ENCODE data around the gene TP53AIP1.

The TP53AIP1 gene

DNA sequence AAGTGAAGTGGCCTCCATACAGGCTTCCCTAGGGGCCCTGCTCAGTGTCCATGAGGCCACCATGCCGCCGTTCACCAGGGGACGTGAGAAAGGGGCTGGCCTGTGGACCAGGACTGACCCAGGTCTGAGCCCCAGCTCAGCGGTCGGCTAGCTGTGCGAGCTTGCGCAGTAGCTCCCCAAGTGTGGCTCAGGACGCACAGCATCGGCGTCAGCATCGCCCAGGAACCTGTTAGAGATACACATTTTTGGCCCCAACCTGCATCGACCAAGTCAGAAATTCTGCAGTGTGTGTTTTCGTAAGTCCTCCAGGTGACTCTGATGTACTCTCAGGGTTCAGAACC lies 429 bp downstream of the TP53AIP1 start:
- no peak for DNase-seq

DNA sequence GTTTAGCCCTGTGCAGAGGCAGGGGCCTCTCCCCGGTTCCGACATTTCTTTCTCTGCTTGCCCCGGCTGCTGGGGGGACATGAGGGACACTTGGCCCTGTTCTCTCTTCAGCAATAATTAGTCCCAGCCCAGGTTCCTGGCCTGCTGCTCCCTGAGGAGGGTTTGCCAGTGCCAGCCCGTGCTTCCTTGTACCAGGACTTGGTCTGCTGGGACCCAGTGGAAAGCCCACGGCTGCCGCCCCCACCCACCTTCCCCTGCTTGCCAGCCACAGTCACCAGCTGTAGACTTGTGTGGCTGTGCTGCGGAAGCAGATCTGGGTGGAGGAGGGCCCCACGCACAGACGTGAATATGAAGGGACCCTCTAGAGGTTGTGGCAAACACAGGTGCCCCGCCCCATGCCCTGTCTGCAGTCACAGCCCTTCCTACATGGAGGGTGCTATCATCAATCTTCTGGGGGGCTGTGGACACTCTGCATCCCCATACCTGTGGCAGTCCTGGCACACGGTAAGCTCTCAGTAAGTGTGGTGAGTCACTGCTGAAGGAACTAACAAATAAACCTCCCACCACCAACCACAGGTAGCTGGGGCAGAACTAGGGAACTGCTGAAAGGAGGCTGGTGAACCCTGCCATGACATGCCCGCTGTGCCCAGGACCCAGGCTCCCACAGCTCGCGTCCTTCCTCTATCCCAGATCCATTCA lies 949 bp downstream of the TP53AIP1 start:
- no peak for DNase-seq

DNA sequence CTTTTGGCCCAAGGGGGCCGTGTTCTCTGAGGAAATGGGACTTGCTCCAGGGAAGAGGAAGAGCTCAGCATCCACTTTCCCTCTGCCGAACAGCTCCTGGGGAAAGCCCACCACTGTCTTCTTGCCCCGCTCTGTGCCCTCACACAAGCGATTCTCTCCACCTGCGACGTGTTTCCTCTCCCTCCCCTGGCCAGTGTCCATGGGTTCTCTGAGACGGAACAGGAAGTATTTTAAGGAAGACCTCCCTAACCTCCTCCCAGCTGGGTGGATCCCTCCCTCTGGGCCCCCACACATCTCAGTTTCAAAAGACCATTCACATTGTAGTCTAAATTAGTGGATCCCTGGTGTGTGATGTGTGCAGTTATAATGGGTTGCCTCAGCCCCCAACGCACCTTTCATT lies 1.6 kb downstream of the TP53AIP1 start:
- no peak for DNase-seq

DNA sequence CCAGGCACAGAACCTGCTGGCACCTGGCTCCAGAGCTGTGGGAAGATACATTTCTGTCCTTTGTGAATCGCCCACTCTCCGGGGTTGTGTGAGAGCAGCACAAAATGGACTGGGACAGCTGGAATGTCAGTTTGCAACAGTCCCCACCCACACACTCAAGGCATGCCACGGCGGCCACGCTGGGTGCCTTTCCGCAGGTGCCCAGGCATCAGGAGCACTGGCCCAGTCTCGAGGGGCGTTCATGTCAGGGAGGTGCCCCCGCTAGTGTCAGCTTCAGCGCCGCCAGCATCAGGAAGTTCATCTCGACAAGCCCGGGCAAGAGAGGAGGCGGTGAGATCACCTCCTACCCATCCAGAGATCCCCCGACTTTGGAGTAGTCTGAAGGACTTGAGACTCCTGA lies 2.1 kb downstream of the TP53AIP1 start:
- no peak for DNase-seq

DNA sequence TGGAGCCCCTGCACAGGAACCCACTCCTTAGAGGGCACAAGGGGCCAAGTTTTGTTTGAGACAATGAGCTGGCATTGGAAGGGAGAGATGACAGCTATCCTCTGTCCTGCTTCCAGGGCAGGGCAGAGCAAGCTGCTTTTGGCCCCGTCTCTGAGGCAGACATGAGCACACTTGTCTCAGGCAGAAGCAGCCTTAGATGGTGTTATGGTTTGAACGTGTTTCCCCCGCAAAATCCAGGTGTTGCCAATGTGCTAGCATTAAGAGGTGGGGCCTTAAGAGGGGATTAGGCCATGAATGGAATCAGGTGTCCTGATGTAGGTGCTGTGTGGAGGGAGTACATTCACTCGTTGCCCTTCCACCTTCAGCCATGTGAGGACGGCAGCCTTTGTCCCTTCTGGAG lies 2.5 kb downstream of the TP53AIP1 start:
- DNase-seq: no peak

DNA sequence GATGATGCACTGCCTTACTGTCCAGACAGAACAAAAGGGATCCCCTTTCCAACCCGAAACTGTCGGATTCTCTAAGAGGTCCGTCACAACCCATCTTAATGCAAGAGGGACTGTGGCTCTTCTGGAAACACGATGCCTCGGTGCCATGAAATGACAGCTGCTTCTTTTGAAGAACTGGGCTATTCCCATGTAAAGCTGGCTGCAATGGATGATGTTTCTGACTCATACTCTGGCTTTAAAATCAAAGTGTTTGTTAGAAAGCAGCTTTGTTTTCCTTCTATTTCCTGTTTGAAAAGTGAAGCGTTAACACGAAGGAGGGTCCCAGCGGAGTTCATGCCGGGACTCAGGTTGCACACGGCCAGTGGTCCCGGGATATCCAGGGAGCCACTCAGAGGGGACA lies 3.1 kb downstream of the TP53AIP1 start:
- no peak for DNase-seq

DNA sequence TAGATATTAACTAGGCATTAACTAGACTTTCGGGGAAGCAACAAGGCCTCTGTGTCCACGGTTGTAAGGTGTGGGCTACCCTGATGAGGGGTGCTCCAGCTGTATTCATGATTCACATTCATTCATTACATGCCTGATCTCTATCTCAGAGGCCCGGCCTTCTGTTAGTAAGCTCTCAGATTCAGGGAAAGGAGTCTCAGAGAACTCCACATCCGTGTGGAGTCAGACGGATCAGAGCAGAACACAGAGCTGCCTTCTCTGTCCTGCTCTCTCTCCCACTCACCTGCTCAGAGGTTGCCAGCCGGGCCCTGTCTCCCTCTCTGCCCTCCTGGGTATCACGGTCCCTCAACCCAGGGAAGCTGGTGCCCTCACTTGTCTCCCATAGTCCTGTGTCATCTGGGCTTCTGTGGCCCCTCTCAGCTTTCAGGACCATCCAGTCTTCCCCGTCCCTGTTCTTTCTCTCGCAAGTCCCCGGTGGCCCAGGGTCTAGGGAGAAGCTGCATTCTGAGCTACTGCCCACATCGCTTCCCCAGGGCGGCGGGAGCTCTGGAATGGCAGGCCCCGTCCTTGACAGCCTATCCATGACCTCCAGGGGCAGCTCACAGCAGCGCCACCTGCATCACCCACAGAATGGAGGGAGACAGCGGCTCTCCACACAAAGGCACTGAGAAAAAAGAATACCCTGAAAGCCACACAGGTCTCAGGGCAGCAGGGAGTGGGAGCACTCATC lies 4.3 kb downstream of the TP53AIP1 start:
- DNase-seq: no peak

DNA sequence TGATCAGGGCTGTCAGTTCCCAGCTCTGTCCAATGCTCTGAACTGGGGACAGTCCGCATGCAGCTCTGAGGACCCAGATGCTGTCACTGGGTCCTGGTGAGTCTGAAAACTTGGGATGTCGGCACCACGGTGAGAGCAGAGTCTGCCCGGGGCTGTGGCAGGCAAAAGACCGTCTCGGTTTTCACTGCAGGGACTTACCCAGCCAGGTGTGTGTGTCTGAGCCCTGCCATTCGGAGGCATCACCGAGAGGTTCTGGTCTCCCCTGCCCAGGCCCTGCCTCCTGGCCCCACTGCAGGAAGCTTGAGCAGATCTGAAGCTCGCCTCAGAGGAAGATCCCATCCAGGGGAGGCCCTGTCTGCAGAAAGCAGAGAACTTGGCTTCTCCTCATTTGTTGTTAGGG lies 5.2 kb downstream of the TP53AIP1 start:
- DNase-seq: no peak

DNA sequence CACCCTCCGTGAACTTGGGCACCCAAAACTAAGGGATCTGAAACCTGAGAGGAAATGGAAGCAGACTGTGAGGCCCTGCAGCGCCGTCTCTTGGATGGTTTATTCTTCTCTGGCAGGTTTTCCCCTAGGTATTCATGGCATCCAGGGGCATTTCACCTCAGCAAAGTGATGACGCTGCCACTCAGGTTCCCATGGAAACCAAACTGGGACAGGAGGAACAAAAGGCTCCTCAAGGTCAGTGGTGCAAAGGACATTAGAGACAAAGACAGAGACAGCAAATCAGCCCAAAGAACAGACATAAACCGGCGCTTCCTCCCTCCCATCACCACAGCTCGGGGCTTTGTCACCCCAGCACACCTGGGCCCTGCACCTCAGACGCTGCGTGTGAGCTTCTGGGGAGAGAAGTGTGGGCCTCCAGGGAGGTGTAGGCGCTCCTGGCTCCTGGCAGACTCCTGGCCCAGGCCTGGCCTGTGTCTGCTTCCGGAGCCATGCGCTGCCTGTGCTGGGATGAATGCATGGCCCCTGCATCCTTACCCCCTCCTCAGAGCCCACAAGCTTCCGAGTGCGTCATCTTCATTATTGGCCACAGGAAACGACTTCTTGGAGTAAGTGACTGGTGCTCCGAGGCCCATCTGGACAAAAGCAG lies 5.9 kb downstream of the TP53AIP1 start:
- no peak for DNase-seq

DNA sequence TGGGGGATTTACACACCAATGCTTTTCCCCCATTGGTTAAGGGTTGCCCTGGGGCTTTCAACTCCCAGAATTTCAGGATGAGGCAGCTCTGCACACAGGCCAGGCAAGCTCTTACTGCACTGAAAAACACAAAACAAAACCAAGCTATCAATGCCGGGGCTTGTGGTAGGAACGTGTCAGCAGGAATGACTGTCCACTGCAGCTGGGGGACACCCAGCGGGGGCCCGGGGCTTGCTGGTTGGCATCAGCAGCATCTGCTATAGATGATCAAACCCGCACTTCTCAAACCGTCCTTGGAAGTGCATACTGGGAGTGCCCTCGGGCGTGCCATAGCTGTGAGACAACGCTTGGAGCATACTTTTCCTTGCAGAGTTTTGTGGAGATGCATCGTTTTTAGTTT lies 7.7 kb downstream of the TP53AIP1 start:
- DNase-seq: no peak

DNA sequence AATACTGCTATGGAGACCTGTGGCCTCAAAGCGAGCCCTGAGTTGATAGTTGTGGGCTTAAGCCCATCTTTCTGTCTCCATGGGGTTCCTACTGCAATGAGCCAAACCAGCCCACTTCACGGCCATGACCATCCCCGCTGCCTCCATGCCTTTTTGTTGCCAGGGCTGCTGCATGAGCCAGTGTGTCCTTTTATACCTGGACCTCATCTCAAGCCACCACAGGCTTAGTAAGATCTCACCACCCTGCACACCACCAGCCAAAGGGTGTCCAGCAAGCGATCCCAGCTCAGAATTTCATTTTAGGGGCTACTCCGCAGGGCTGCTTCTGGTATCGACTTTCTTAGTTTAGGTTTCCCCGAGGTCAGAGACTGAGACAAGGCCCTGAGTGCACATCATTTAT lies 8.3 kb downstream of the TP53AIP1 start:
- DNase-seq: no peak

DNA sequence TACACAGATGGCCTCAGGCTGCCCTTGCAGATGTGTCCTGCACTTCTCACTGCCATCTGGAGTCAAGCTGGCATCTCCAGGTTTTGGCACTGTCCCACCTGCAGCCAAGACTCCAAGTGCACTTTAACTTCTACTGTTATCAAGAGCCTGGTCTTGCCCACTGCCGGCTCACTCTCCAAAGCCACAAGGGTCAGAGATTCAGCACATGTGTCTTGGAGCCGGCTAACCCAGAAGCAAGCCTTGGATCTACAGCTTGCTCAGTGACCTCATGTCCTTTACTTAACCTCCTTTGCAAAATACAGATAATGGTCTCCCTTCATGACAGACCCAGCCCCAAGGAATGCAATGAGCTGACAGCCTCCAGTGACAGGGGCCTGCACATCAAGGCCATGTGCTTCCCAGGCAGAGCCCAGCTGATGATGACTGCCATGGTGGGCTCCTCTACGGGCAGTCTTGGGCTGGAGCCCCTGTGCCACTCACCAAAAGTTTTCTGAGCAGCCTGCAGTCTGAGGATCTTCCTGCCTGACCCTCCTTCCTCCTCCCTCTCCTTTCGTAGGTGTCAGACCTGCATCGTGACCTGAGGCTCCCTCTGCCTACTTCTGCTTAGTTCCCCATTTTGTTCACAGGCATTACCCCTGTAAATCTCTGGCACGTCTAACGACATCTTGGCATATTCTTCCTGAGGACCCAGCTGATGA lies 9.0 kb downstream of the TP53AIP1 start:
- no peak for DNase-seq

DNA sequence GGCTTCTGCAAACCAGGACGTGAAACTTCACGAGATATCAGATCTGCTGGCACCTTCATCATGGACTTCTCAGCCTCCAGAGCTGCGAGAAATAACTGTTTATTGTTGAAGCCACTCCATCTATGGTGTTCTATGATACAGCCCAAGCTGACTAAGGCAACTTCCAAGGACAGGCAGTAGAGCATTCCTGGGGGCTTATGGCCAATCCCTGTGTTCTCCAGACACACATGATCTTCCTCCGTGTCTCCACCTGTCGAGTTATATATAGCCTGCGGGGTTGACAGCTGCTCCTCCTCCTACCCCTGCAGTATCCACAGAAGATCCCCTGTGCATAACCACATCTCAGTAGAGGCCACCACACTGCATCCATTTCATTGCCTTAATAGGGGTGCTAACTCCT lies 11.0 kb downstream of the TP53AIP1 start:
- DNase-seq: no peak

DNA sequence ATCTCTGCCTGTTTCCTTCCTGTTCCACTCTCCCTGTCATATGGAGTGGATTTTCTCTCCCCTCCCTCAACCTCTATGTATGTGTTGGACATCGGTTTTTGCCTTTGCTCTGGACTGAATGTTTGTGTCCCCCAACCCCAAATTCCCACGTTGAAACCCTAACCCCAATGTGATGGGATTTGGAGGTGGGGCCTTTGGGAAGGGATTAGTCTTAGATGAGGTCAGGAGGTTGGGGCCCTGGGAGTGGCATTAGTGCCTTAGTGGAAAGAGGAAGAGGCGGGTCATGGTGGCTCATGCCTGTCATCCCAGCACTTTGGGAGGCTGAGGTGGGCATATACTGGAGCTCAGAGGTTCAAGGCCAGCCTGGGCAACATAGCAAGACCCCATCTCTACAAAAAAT lies 11.6 kb downstream of the TP53AIP1 start:
- no peak for DNase-seq

DNA sequence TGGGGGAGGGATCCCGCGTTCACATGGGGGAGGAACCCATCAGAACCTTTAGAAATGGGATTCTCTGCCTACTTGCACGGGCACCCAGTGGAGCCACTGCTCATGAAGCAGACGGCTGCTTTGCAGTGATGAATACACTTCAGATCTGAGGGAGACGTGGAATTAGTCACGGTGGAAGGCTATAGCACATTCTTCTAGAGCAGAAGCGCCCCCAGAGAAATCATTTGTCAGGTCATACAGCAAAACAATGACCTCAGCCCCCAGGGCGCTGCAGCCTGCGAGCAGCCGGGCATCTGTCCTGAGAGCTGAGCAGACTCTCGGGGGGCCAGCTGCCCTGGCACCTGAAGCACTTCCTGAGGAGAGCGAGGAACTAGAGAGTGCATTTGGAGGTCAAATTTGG lies 12.7 kb downstream of the TP53AIP1 start:
- DNase-seq: no peak

DNA sequence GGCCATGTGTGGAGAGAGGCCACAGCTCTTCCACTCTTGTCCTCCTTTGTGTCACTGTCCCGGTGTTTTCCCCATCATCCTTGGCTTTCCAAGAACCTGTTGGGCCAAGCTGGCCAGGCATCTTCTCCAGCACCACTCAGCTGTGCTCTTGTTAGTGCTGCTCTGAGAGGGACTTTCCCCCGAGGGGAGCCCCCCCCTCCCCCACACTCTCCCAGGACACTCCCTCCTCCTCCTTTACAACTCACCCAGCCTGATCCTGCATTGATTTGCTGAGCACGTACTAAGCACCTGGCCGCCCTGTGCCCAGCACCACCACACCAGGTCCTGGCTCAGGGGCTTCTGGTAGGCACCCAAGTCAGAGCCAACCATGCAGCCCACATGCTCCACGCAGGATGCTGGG lies 13.2 kb downstream of the TP53AIP1 start:
- no peak for DNase-seq

DNA sequence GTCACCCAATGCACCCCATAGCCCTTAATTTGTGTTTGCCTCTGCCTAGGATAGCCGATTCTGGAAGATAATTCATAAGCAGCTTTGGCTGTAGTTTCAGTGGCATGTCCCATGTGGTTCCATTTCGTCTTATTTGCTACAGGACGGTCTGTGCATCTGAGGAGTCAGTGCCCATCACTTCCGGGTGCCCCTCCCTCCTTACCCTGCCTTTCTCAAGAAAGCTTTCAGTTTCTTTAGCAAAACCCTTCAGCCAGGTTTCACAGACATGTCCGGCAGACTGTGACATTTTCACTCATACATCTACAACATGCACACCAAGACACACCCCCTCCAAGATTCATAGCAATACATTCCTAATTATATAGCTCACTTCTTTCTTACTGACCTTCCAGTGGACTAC lies 14.3 kb downstream of the TP53AIP1 start:
- DNase-seq: no peak

DNA sequence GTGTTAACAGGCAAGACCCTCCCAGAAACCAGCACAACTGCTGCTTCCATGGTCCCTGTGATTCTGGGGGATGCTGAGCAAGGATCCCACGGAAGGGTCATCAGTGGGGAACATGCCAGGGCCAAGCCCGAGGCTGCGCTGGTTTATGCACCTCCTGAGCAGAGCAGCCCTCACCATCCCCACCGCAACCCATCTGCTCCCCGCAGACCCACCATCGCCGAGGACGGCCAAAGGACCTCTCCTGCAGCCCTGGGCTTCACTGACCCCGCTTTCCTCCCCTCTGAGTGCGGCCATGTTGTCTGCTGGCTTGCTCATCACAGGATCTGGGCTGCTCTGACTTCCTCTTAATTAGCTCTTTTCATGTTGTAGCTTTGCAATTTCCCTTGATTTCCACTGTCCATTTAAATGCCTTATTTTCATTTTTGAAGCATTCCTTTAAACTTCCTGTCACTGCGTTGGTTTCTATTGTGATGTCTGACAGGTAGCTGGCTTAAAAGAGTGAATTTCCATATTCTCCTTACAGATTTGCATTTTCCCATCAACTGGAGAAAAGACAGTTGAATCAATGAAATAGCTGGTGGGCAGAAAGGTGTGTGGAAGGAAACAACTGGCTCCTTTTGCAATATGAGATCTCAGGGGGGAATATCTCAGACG lies 14.9 kb downstream of the TP53AIP1 start:
- DNase-seq: no peak

DNA sequence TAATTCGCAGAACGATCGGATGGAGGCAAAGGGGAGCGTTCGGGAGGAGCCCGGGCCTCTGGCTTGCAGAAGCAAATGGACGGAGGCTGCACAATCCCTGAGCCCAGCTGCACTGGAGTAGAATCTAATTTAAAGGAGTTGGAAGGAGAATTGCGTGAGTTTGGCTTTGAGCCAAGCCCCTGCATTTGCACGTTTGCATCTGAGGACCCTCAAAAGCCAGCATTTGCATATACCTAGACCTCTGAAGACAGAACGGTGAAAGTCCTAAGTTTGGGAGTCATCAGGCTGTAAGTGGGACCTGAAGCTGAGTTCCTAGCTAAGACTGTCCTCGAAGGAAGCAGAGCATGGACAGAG lies 15.6 kb downstream of the TP53AIP1 start:
- no peak for DNase-seq

DNA sequence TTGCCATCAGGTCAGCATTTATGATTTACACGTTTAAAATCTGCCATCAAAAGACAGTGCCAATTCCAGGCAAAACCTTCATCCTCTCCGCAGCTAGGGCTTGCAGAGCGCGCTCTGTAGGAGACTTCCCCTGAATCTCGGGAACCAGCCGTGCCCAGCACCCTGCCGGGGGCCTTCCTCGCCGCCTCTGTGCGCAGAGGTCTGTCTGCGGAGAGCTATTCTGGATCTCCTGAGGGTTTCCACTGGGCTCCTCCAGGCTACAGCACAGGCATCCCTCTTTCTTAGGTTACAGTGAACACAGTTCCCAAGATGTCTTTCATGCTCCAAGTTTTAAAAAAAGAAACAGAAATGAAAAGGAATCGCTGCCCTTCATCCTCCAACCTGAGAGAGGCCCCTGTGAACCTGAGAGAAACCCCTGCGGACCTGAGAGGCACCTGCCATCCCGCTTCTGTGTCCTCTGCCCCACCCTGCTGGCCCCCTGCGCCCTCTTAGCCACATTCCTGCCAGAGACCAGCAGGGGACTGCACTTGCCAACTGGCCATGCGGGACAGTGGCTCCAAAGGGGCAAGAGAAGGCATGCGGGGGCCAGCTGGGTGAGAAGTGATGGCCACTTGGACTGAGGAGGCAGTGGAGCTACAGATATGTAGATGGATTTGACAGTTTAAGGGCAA lies 16.1 kb downstream of the TP53AIP1 start:
- no peak for DNase-seq

DNA sequence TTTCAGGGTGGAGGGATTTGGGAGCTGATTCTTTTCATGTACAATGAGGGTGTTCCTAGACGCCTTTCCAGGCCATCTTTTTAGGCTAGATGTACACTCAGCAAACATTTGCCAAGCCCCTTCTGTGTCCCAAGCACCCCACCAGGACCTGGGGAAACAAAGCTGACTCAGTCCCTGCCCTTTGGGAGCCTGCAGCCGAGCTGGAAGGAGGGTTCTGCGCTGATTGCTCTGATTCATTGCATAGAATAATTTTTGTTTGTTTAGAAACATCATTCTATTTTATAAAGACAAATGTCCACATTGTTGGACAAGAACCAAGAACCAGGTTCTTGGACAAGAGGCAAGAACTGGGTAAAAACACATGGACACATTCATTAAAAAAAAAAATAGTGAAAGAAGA lies 16.7 kb downstream of the TP53AIP1 start:
- DNase-seq: no peak

DNA sequence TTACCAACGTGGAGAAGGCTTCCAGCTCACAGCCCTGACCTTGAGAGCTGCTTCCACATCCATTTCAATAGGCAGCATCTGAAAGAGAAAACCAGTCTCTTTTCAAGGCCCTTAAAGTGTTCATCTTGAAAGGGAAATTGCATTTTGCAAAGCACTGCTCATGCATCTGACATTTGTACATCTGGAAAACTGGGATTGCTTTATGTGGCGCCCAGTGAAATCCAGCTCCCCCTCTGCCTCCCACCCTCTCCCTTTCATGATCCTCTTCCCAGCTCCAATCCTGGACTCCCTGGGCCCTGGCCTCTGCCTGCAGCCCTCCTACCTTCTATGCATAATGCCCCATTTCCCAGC lies 17.4 kb downstream of the TP53AIP1 start:
- no peak for DNase-seq
